Measurements from ENCODE around the gene RNU1-3.
A peak's percentile ranks its signal among the peaks of the same experiment; 100 is the strongest.
"Not testable (repeated sequence)": the region's sequence is repeated elsewhere in the genome, so short reads cannot be mapped to it uniquely, and the experiment has no call there.

The RNU1-3 gene

DNA sequence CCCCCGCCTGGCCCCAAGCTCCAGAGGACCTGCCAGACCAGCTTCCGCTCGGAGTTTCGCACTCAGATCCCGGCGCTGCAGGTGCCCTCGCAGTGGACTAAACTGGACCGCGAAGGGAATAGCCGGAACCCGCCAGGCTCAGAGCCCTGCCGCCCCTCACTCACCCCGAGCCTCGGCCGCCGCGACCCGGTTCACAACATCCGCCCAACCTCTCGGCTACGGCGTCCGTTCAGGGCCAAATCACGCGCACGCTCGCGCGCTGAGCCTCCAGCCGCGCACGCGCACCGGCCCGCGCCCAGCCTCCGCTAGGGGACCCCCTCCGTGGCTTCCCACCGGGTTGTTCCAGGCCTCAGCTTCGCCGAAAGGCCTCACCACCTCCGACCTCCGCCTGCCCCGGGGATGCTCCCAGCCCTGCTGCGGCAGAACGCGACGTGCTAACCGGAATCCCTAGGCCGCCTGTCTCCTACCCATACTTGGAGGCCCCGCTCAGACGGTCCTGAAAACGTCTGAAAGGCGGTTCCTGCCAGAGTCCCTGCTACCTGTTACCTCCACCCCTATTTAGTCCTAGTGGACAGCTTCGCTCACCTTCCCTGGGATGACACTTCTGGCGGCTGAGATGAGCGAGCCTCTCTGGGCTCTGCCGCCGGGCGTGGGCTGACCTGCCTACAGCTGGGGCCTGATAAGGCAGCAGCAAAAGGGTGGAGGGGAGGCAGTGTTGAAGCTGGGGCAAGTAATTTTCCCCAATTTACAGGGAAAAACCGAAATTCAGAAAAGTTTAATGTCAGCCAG, 22.1 kb downstream of the RNU1-3 start:
- Histone ChIP-seq H3K4me3 (peak overlapping the region; percentile 65), H3K27me3 (peaks cover 0 to 16% of the 10 kb centered on the region in 2 donors), H3K27ac (peak overlapping the region; percentile 78 to 79), H3K4me1 (peaks cover 5 to 44% (median 26%) of the 10 kb centered on the region in 4 donors)
- H3K9me3 ChIP-seq; intact Hi-C loops (cut with DNase I; ENCODE audit: low total_unique reads); H3K36me3 ChIP-seq: not testable (repeated sequence)
- peak; percentile 29 to 36 for TF ChIP-seq CTCF (IDR thresholded peaks at IDR 0.05)
- peak; percentile 91 to 97 for DNase-seq

DNA sequence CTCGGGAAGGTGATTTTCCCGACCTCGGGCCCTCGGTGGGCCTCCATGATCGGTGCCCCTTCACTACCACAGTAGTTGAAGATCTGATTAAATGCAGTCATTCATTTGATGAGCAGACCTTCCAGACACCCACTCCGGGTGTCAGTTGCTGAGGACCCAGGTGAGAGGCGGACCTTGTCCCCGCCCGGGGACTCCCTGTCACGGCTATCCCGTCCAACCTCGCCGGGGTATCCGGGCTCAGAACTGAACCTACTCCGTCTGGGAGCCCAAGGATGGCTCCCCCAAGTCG, 22.6 kb downstream of the RNU1-3 start:
- Histone ChIP-seq H3K9me3 (no peaks in the 10 kb centered on the region), H3K27me3 (peaks cover 0 to 13% of the 10 kb centered on the region in 2 donors), H3K4me1 (peaks cover 5 to 46% (median 26%) of the 10 kb centered on the region in 4 donors), H3K36me3 (peaks cover 0 to 12% (median 0%) of the 10 kb centered on the region in 3 donors), H3K27ac (peak overlapping the region; percentile 78 to 79), H3K4me3 (peak overlapping the region; percentile 65)
- intact Hi-C loops (cut with DNase I; ENCODE audit: low total_unique reads), result no loop called here
- no peak for TF ChIP-seq CTCF (IDR thresholded peaks at IDR 0.05)
- no peak for DNase-seq

DNA sequence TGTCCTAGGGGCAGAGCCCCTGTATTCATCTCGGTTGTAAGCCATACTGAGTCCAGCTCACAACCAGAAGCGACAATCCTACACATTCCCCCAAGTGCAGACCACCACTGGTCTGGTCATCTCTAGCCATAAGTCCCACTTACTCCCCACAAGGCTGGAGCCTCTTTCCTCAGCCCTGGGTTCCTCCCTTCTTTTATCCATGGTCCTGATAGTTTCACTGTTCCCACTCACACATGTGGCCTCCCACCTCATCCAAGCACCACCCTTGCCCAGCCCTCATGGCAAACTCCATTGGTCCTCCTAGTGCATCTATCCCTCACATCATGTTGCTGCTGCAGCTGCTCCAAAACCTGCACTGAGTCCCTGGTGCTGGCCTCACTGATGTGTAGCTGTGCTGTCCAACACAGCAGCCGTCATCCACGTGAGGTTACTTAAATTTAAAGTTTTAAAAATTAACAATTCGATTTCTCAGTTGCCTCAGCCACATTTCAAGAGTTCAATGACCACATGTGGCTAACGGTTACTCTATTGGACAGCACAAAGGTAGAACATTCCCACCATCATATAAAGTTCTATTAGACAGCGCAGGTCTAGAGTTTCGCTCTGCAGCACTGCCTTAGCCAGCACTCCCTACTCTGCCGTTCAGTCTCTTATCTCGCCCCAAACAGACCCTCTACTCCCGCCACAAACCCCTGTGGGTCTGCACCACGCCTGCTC, 23.1 kb downstream of the RNU1-3 start:
- H3K27ac ChIP-seq, result peak overlapping the region; percentile 78 to 79
- H3K9me3 ChIP-seq; intact Hi-C loops (cut with DNase I; ENCODE audit: low total_unique reads): not testable (repeated sequence)
- DNase-seq, result peak; percentile 23 to 68
- peaks cover 0 to 10% of the 10 kb centered on the region in 2 donors for H3K27me3 ChIP-seq
- peaks cover 0 to 13% (median 0%) of the 10 kb centered on the region in 3 donors for H3K36me3 ChIP-seq
- H3K4me1 ChIP-seq, result peaks cover 5 to 48% (median 26%) of the 10 kb centered on the region in 4 donors
- peak overlapping the region; percentile 65 for H3K4me3 ChIP-seq

DNA sequence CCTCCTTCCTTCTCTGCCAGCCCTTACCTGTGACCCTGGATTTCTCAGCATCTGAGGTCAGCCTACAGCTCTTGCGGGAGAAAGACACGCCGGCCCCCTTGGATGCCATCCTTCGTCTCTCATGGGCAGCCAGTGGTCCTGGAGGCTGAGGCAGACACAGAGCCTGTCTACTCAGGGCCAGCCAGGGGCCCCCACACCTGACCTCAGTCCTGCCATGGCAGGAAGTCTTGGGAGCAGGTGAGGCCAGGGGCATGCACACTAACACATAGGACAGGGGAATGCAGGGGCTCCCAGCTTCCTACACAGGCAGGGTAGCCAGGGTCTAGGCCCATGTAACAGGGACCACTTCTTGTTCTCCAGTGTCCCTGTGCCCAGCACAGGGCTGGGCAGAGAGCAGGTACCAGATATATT, 23.7 kb downstream of the RNU1-3 start:
- Histone ChIP-seq H3K36me3 (peaks cover 0 to 13% (median 0%) of the 10 kb centered on the region in 3 donors), H3K4me3 (peak overlapping the region in 1 of 2 donors; percentile 65), H3K4me1 (peaks cover 5 to 48% (median 26%) of the 10 kb centered on the region in 4 donors)
- H3K27me3 ChIP-seq; intact Hi-C loops (cut with DNase I; ENCODE audit: low total_unique reads); H3K9me3 ChIP-seq; H3K27ac ChIP-seq: not testable (repeated sequence)
- peak; percentile 22 to 70 for DNase-seq

DNA sequence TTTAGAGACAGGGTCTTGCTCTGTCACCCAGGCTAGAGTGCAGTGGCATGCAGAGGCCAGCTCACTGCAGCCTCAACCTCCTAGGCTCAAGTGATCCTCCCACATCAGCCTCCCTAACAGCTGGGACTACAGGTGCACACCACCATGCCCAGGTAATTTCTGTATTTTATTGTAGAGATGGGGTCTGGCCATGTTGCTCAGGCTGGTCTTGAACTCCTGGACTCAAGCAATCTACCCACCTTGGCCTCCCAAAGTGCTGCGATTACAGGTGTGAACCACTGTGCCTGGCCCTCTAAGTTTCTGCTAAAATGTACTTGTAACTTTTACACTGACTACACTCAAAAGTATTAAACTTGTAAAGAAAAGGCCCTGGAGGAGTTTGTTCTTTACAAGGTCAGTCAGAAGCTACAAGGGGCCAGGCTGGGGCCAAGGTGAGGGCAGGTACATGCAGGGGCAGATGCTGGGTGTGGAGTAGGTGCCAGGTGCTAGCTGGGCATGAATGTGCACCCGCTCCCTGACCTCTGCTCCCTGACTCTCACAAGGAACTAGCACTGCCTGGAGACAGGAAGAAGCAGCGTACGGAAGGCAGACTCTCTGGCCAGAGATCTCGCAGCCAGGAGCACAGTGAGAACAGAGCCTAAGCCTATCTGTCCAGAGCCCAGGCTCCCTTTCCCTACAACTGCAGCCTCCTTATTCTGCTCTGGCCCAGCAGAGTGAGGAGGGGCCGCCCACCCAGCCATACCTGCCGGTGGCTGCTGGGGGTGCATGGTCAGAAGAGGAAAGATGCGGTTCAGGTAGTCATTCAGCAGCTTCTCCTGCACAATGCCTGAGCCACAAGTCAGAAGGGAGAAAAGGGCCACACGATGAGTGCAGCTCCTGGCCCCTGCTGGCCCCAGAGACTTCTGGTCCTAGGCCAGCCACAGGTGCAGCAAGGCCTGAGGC, 24.5 kb downstream of the RNU1-3 start:
- peaks cover 5 to 45% (median 26%) of the 10 kb centered on the region in 4 donors for H3K4me1 ChIP-seq
- H3K27ac ChIP-seq; intact Hi-C loops (cut with DNase I; ENCODE audit: low total_unique reads); H3K27me3 ChIP-seq; H3K4me3 ChIP-seq; H3K9me3 ChIP-seq: not testable (repeated sequence)
- H3K36me3 ChIP-seq, result peaks cover 0 to 13% (median 0%) of the 10 kb centered on the region in 3 donors
- peak; percentile 18 to 63 for DNase-seq

DNA sequence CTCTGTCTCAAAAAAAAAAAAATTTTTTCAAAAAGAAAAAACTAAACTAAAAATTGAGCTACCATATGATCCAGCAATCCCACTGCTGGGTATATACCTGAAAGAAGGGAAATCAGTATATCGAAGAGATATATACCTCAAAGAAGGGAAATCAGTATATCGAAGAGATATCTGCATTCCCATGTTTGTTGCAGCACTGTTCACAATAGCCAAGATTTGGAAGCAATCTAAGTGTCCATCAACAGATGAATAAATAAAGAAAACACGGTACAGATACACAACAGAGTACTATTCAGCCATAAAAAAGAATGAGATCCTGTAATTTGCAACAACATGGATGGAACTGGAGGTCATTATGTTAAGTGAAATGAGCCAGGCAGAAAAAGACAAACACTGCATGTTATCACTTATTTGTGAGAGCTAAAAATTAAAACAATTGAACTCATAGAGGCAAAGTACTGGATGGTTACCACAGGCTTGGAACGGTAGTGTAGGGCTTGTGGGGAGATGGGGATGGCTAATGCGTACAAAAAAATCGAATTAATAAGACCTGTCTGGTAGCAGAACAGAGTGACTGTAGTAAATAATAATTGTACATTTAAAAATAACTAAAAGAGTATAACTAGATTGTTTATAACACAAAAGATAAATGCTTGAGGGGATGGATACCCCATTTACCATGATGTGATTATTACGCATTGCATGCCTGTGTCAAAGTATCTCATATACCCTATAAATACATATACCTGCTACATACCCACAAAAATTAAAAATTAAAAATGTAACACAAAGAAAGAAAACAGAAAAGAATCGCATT, 25.4 kb downstream of the RNU1-3 start:
- Histone ChIP-seq H3K4me1 (peaks cover 5 to 45% (median 26%) of the 10 kb centered on the region in 4 donors), H3K36me3 (peaks cover 0 to 13% (median 0%) of the 10 kb centered on the region in 3 donors)
- H3K4me3 ChIP-seq; H3K9me3 ChIP-seq; H3K27me3 ChIP-seq; intact Hi-C loops (cut with DNase I; ENCODE audit: low total_unique reads); H3K27ac ChIP-seq; DNase-seq: not testable (repeated sequence)

GRCh38 chr1:16639091-16640031, 27.4 kb downstream of the RNU1-3 start:
- Histone ChIP-seq H3K36me3 (peaks cover 0 to 13% (median 2%) of the 10 kb centered on the region in 3 donors), H3K4me1 (peaks cover 5 to 34% (median 20%) of the 10 kb centered on the region in 4 donors)
- H3K9me3 ChIP-seq; H3K27ac ChIP-seq; intact Hi-C loops (cut with DNase I; ENCODE audit: low total_unique reads); H3K27me3 ChIP-seq; H3K4me3 ChIP-seq: not testable (repeated sequence)
- peak; percentile 16 to 60 for DNase-seq

GRCh38 chr1:16637941-16638778, 28.6 kb downstream of the RNU1-3 start:
- H3K27ac ChIP-seq; H3K27me3 ChIP-seq; H3K4me3 ChIP-seq; intact Hi-C loops (cut with DNase I; ENCODE audit: low total_unique reads); H3K9me3 ChIP-seq: not testable (repeated sequence)
- peaks cover 10 to 24% (median 14%) of the 10 kb centered on the region in 3 donors for H3K36me3 ChIP-seq
- peak; percentile 17 to 68 for DNase-seq
- H3K4me1 ChIP-seq, result peaks cover 3 to 23% (median 11%) of the 10 kb centered on the region in 4 donors

- H3K4me1 ChIP-seq; intact Hi-C loops (cut with DNase I; ENCODE audit: low total_unique reads); H3K27ac ChIP-seq; H3K27me3 ChIP-seq; H3K4me3 ChIP-seq; H3K9me3 ChIP-seq: not testable (repeated sequence)
- H3K36me3 ChIP-seq, result peaks cover 23 to 34% (median 28%) of the 10 kb centered on the region in 3 donors
- peak in 1 of 2 donors; percentile 21 for DNase-seq
Observed at GRCh38 chr1:16636551-16637195, 30.1 kb downstream of the RNU1-3 start.

Measured in tibial artery (tissue), 4 donors.